Fibroblast of skin of right quadriceps (primary cell): ENCODE results near the gene GPLD1.
"Not testable (repeated sequence)": the region's sequence is repeated elsewhere in the genome, so short reads cannot be mapped to it uniquely, and the experiment has no call there.

Experiments
- DNase-seq: peaks from one replicate; pipeline ENCODE4 v3.0.0-alpha.2; 2013

GPLD1 gene

DNA sequence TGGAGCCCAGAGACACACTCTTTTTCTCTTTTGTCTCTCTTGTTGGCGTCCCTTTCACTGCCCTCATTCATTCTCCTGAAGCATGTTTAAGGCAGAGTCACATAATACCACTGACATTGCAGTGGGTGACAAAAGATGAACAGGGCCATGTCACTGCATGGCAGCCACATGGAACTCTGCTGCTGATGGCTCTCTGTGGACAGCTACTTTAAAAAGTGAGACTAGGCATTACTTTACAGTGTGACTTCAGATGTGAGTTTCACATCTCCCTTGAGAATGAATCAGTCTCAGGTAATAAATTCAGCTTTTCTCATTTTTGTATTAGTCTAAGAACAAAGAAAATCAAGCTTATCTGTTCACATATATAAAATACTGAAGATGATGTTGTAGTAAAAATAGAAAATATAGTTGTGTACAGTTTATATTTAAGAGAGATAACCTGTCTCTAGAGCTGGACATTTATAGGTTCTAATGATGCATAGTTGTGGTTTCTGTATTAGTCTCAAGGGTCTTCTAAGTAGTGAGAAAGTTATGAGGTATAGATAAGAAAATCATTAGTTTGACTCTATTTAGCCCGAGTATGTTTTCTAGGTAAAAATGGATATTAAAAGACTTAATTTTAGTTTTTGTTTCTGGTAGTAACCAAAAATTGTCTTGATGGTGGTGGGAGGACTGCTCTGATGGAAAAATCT, 80.5 kb downstream of the GPLD1 start:
- DNase-seq = no peak

DNA sequence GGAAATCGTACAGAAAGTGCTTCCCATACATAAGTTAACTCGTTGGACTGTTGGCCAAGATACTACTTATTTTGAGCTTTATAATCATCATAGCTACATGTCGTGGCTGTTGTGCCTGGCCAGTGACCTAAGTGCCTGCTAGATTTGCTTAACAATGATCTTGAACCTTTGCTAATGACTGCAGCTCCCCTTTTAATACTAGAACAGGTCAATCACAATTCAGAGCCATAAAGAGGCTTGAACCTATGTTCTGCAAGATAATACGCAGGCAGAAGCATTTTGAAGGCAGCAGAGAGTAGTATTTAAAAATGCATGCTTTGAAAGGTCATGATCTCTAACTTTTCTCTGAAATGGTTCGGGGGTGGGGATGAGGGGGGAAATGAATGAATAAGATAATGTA, 84.1 kb downstream of the GPLD1 start:
- DNase-seq = no peak

DNA sequence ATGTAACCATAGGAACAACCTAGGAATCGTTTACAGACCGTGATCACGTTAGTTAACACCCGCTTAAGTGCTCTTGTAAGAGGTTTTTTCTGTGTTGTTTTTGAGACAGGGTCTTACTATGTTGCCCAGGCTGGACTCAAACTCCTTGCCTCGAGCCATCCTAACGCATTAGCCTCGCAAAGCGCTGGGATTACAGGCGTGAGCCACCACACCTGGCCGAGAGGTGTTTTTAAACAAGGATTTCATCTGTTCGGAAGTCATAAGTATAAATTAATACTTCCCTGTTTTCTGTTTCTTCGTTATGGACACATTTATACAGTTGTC, 85.9 kb downstream of the GPLD1 start:
- DNase-seq = no peak

DNA sequence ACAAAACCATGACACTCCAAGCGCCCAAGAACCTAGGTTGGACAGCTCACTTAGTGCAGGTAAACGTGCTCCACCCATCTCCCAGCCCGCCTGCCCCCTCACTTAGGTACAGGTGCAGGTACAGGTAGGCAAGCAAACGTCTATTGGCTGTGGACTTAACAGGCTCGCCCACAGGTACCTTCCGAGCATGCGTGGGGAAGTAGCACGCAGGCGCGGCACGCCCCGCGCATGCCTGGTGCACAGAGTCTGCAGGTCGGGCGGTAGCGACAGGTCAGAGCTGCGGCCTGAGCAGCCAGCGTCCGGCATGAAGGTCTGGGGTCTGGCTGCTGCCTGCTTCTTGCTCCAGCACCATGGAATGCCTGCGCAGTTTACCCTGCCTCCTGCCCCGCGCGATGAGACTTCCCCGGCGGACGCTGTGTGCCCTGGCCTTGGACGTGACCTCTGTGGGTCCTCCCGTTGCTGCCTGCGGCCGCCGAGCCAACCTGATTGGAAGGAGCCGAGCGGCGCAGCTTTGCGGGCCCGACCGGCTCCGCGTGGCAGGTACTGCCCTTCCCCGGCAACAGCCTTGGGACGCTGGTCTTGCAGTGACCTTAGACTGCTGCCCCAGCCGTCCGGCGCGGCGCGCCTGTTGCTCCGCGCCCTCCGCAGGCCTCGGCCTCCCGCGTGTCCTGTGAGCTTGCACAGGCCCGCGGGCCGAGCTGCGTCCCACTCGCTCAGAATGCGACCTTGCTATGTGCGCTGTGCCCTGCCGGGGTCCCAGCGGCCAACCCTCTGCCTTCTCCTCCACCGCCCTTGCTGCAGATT, 86.5 kb downstream of the GPLD1 start, which contains the start of gene MRS2:
Gene MRS2 (plus strand): TSS at position 240 of the 804 bp plus-strand sequence. CDS start 111 bp downstream, at position 351.
- DNase-seq = peak; percentile 55

DNA sequence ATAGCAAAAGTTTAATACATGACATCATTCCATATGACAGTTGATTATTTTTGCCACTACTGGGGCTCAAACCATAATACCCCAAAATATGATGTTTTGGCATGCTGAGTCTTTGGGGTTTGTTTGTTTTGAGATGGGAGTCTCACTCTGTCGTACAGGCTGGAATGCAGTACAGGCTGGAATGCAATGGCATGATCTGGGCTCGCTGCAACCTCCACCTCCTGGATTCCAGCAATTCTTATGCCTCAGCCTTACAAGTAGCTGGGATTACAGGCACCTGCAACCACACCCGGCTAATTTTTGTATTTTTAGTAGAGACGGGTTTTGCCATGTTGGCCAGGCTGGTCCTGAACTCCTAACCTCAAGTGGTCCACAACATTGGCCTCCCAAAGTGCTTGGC, 87.9 kb downstream of the GPLD1 start:
- DNase-seq = no peak

DNA sequence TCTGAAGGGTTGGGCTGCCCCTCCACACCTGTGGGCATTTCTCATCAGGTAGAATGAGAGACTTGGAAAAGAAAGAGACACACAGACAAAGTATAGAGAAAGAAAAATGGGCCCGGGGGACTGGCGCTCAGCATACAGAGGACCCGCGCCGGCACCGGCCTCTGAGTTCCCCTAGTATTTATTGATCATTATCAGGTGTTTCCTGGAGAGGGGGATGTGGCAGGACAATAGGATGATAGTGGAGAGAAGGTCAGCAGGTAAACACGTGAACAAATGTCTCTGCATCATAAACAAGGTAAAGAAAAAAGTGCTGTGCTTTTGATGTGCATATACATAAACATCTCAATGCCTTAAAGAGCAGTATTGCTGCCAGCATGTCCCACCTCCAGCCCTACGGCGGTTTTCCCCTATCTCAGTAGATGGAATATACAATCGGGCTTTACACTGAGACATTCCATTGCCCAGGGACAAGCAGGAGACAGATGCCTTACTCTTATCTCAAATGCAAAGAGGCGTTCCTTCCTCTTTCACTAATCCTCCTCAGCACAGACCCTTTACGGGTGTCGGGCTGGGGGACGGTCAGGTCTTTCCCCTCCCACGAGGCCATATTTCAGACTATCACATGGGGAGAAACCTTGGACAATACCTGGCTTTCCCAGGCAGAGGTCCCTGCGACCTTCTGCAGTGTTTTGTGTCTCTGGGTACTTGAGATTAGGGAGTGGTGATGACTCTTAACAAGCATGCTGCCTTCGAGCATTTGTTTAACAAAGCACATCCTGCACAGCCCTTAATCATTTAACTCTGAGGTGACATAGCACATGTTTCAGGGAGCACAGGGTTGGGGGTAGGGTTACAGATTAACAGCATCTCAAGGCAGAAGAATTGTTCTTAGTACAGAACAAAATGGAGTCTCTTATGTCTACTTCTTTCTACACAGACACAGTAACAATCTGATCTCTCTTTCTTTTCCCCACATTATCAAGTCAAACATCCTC, 89.0 kb downstream of the GPLD1 start:
- not testable (repeated sequence) for DNase-seq

DNA sequence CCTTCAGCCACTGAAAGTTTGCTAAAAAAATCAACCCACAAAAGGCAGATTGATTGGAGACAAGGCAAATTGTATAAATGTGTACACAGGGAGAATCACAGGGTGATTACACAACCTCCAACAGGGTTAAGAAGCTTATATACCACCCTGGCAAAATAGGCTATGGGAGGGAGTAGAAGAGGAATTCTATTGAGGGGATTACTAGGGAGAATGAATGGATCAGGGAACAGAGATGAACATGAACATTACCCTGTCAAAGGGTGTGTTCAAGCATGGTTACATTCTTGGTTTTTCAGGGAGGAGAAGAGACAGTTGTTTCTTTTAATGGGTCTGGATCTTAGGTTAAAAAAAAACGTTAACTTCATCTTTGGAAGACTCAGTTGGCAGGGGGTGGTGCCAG, 91.7 kb downstream of the GPLD1 start:
- DNase-seq = no peak

DNA sequence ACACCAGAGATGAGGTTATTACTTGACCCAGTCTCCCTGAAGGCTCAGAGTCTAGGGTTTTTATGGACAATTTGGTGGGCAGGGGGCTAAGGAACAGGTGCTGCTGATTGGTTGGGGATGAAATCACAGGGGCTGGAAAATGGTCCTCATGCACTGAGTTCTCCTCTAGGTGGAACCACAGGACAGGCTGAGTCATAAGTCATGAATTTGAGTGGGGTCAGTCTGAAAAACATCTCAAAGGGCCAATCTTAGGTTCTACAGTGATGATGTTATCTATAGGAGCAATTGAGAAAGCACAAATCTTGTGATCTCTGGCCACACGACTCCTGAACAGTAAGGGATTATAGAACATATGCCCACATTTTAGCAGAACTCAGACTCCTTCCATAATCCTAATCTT, 92.6 kb downstream of the GPLD1 start:
- DNase-seq = no peak

DNA sequence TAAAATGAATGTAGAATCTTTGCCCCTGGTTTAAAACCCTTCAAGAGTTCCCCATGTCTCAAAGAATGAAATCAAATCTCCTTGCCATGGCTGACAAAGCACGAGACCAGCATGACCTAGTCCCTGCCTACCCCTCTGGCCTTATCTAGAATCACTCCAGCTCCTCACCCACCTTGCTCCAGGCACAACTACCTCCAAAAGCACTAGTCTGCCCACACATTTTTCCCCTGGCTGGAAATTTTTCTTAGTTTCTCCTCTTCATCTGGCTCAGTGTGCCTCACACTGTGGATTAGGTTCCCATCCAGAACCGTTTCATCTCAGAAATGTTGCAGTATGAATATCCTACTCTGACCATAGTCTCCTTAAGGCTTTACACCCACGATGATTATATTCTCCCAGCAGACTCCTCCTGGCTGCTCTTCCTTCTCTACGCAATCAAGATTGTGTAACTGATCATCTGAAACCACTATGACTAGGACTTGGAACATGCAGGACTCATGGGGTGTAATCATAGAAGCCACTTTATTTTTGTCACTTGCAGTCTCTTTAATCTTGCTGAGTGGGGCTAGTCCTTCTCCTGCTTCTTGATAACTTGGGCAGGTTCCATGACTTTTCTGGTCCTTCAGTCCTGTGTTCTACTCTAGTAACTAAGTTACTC, 94.5 kb downstream of the GPLD1 start:
- DNase-seq = peak; percentile 33

DNA sequence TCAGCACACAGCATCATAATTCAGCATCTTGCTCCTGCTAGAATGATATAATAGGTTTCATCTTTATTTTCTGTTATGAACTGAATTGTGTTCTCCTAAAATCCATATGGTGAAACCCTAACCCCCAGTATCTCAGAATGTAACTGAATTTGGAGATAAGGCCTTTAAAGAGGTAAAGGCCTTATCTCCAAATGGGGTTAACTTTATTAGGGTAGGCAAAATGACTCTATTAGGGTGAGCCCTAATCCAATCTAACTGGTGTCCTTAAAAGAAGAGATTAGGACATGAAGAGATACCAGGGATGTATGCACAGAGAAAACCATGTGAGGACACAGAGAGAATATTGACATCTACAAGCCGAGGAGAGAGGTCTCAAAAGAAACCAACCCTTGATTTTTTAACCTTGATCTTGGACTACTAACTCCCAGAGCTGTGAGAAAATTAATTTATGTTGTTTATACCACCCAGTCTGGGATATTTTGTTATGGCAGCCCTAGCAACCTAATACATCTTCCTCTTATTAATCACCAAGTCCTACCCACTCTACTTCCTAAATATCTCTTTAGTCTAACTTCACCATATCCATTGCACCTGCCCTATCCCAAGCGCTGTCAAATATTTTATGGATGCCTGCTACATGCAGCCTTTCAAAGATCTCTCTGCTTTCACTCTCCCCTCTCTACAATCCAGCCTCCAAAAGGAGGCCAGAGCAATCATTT, 95.2 kb downstream of the GPLD1 start:
- DNase-seq = no peak

DNA sequence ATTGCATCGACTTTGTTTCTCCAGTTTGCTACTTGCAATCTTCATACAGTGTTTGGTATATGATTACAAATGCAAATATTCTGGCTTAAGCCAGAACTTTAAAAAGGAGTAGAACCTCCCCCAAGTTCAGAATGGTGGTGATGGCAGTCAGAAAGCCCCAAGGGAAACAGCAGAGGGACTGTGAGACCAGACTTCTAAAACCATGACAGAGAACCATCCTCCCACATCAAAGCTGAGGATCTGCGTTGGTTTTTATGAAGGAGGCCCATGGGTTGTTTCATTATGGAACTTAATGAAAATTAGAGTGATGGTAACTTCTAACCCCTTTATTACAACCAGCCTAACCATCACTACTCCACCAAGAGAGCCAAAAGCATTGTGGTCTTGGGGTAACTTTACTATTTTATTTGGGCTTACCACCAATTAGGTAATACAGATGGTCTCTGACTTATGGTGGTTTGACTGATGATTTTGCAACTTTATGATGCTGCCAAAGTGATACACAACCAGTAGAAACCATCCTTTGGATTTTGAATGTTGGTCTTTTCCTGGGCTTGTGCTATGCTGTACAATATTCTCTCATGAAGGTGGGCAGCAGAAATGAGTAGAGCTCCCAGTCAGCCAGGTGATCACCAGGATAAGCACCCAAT, 97.5 kb downstream of the GPLD1 start:
- no peak for DNase-seq

DNA sequence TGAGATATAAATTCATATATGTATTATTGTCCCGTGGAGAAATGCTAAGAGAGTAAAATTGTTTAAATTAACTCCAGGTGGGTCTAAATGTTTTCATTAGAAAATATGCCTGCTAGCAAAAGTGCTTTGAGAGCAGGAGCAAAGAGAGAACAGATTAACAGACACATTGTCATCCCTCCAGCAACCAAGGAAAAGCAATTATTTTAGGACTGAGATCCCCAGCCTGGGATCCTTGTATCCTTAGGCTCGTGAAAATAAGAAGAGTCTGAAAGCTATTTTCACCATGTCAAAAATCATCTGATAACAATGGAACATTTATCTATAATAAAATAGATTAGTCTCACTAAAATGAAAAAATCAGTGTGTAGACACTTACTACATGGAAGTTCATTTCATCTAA, 98.2 kb downstream of the GPLD1 start:
- no peak for DNase-seq

DNA sequence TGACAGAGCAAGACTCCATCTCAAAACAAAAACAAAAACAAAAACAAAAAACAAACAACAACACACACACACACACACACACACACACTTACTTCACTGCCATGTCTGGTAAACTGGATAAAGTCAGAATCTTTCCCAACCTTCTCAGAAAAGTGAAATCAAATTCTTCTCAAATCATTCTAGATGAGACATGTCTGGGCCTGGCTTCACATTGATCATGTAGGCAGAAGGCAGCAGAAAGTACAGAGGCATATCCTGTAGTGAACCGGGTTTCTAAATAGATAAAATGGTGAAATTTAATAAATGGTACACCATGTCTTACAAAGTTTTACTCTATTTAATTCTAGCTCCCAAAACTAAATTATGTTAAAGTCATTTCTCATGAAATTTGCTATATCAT, 101.6 kb downstream of the GPLD1 start:
- no peak for DNase-seq

DNA sequence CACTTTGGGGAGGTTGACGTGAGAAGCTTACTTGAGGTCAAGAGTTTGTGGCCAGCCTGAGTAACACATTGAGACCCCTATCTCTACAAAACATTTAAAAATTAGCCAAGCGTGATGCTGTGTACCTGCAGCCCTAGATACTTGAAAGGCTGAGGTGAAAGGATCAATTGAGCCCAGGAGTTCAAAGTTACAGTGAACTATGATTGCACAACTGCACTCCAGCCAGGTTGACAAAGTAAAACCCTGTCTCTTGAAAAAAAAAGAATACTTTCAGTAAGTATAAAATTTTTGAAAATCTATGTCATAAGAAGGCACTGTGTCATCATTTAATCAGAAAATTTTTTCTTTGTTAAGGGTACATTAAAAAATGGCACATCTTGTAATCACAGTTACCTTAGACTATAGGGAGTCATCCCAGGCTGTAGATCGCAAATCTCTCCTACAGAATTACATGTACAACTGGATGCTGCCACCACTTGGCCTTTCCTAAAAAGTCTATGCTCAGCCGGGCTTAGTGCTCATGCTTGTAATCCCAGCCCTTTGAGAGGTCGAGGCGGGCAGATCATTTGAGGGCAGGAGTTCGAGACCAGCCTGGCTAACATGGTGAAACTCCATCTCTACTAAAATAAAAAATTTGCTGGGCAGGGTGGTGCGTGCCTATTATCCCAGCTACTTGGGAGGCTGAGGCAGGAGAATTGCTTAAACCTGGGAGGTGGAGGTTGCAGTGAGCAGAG, 103.7 kb downstream of the GPLD1 start:
- DNase-seq = no peak

DNA sequence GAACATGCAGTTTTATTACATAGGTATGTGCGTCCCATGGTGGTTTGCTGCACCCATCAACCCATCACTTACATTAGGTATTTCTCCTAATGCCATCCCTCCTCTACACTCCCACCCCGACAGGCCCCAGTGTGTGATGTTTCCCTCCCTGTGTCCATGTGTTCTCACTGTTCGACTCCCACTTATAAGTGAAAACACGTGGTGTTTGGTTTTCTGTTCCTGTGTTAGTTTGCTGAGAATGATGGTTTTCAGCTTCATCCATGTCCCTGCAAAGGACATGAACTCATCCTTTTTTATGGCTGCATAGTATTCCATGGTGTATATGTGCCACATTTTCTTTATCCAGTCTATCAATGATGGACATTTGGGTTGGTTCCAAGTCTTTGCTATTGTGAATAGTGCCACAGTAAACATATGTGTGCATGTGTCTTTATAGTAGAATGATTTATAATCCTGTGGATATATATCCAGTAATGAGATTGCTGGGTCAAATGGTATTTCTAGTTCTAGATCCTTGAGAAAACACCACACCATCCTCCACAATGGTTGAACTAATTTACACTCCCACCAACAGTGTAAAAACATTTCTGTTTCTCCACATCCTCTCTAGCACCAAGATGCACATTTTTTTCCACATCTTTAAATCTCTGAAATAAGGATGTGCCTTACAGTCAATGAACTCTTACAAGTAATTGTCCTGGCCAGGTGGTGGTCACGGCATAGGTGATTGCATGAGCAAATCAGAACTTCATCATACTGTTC, 104.8 kb downstream of the GPLD1 start:
- DNase-seq = not testable (repeated sequence)

DNA sequence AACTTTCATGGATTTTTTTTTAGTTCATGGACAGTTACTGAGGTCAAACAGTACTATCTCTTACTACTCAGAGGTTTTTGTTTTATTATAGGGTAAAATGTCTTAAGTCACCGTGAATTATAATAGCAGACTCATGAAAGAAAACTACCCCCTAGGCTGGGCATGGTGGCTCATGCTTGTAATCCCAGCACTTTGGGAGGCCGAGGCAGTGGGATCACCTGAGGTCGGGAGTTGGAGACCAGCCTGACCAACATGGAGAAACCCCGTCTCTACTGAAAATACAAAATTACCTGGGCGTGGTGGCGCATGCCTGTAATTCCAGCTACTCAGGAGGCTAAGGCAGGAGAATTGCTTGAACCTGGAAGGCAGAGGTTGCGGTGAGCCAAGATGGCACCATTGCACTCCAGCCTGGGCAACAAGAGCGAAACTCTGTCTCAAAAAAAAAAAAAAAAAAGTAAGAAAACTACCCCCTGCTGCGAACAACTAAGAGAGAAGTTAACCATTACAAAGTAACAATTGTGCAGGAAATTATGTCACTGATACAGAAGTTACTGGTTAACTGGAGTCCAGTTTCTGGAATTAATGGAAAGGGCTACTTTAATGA, 106.4 kb downstream of the GPLD1 start:
- DNase-seq = not testable (repeated sequence)

DNA sequence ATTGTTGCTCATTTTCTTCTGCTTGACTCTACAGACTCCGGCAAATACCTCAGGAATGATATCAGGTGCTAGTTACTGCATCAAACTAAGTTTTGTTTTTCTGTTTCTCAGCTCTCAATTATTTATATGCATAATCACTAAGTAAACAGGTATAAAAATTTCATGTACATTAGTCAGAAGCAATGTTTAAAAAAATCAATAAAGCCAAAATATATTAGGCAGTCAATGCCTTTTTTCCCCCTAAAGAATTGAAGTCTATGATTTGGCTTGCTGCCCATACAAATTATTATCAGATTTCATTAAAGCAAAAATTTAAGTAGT, 107.2 kb downstream of the GPLD1 start:
- no peak for DNase-seq

DNA sequence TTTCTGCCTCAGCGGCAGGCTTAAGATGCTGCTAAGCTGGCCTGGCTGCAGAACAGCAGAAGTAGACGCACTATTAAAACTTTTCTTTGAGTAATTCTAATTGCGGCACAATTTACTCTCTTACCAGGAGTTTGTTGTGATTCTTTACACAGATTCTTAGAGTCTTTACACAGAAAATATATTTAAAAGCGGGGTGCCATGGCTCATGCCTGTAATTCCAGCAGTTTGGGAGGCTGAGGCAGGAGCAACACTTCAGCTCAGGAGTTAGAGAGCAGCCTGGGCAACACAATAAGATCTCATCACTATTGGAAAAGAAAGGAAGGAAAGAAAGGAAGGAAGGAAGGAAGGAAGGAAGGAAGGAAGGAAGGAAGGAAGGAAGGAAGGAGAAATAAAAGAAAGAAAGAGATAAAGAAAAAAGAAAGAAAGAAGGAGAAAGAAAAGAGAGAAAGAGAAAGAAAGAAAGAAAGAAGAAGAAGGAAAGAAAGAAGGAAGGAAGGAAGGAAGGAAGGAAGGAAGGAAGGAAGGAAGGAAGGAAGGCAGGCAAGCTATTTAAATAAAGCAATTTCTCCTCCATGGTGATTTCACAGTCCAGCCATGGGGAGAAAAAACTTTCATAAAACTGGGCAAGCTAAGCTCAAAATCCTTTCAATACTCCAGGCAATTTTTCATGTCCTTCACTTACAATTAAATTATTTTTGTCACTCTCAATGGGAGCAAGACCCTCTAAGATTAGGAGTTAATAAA, 107.7 kb downstream of the GPLD1 start:
- no peak for DNase-seq
